GM12872 (cell line): Measurements from ENCODE around the gene PSMD9.
A peak's percentile ranks its signal among the peaks of the same experiment; 100 is the strongest.

ENCODE experiments used
- TF ChIP-seq, protein P1 (sequence below): IDR thresholded peaks from 3 replicates; pipeline ENCODE4 v1.5.1; 2011; ENCODE audit warnings: low read depth, mild to moderate bottlenecking, low read length, moderate library complexity; ENCODE audit not compliant: insufficient read depth

PSMD9 gene

GRCh38 chr12:121892673-121893561, 4.3 kb downstream of the PSMD9 start:
- TF ChIP-seq, protein P1, sequence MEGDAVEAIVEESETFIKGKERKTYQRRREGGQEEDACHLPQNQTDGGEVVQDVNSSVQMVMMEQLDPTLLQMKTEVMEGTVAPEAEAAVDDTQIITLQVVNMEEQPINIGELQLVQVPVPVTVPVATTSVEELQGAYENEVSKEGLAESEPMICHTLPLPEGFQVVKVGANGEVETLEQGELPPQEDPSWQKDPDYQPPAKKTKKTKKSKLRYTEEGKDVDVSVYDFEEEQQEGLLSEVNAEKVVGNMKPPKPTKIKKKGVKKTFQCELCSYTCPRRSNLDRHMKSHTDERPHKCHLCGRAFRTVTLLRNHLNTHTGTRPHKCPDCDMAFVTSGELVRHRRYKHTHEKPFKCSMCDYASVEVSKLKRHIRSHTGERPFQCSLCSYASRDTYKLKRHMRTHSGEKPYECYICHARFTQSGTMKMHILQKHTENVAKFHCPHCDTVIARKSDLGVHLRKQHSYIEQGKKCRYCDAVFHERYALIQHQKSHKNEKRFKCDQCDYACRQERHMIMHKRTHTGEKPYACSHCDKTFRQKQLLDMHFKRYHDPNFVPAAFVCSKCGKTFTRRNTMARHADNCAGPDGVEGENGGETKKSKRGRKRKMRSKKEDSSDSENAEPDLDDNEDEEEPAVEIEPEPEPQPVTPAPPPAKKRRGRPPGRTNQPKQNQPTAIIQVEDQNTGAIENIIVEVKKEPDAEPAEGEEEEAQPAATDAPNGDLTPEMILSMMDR = no peak

DNA sequence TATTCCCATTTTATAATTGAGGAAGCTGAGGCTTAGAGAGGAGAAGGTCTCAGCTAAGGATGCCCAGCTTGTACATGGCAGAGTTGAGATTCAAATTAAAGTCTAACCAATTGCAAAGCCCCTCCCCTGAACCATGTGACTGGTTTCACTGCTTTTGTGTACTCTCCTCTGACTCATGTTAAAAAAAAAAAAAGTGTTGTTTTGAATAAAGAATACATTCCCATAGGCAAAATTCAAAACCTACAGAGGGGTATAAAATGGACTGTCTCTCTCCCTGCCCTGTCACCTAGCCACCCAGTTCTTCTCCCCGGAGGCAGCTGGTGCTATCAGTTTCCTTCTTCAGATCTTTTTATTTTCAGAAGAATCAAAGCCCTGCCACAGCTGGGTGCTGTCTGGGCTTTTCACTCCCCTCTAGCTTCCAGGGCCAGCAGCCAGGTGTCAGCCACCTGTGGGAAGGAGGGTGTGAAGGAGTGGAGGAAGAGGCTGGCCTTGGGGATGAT, 5.4 kb downstream of the PSMD9 start:
- TF ChIP-seq, protein P1 = no peak

DNA sequence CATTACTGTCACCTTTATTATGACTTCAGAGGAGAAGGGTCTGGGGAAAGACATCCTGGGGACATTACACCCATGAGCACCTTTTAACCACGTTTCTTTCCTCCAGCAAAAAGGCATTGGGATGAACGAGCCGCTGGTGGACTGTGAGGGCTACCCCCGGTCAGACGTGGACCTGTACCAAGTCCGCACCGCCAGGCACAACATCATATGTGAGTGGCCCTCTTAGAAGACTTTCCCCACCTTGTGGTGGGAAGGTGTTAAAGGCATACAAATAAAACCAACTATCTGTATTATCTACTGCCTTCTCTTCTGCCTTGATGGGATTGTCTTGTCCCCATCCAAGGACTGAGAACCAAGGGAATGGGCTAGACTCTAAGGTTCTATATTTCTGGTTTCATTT, 6.0 kb downstream of the PSMD9 start:
- TF ChIP-seq, protein P1 = peak; percentile 33; the same call in 1 of the 3 replicates

- TF ChIP-seq, protein P1 = no peak
These were observed 9.7 kb downstream of the PSMD9 start for GRCh38 chr12:121898287-121898686.

- TF ChIP-seq, protein P1 = no peak
These were observed 11.0 kb downstream of the PSMD9 start for GRCh38 chr12:121899590-121899989.

DNA sequence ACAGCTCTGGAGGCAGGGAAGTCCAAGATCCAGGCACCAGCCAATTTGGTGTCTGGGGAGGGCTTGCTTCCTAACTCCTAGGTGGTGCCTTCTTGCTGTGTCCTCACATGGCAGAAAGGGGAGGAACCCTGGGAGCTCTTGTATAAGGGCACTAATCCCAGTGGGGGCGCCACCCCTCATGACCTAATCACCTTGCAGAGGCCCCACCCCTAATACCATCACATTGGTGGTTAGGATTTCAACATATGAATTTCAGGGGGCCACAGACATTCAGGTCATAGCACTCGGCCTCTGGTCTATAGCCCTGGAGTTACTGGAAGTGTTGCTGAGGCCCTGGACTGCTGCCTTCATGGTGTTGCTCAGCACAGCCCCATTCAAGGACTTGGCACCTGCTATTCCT, 14.6 kb downstream of the PSMD9 start:
- TF ChIP-seq, protein P1 = no peak

DNA sequence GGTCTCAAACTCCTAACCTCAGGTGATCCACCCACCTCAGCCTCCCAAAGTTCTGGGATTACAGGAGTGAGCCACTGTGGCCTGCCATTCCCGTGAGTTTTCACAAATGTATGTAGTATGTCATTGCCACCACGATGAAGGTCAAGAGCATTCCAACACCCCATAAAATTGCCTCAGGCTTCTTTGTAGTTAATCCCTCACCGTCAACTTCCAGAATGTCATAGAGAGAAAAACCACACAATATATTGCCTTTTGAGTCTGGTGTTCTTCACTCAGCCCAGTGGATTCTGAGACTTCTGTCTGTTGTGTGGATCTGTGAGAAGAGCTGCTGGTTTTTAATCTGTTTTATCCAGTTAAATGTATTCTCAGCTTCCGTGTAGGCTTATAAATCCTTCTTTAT, 17.2 kb downstream of the PSMD9 start:
- TF ChIP-seq, protein P1 = no peak
